ENCODE data around the gene ERVV-1. TPM values are rescaled to one million over a fixed set of nuclear protein-coding genes. Genes with fewer than 3 reads are reported as not detected.

Gene ERVV-1
- total RNA-seq, 1 donor from 2014 or later: not detected

- no peak for DNase-seq (ENCODE audit: low read depth)
- no peak overlapping the region for H3K4me3 ChIP-seq (ENCODE audit: low read depth, low read length)
- no peak for TF ChIP-seq CTCF (conservative IDR thresholded peaks at IDR 0.05; ENCODE audit: low read depth, low read length)
Observed at GRCh38 chr19:53004242-53004641, 9.5 kb upstream of the ERVV-1 start.

GRCh38 chr19:53007200-53007599 is 6.5 kb upstream of the ERVV-1 start:
- no peak for TF ChIP-seq CTCF (conservative IDR thresholded peaks at IDR 0.05; ENCODE audit: low read depth, low read length)
- no peak overlapping the region for H3K4me3 ChIP-seq (ENCODE audit: low read depth, low read length)
- DNase-seq (ENCODE audit: low read depth): no peak

GRCh38 chr19:53007606-53008005 is 6.1 kb upstream of the ERVV-1 start:
- no peak overlapping the region for H3K4me3 ChIP-seq (ENCODE audit: low read depth, low read length)
- TF ChIP-seq CTCF (conservative IDR thresholded peaks at IDR 0.05; ENCODE audit: low read depth, low read length): no peak
- DNase-seq (ENCODE audit: low read depth): no peak

- DNase-seq (ENCODE audit: low read depth): no peak
- H3K4me3 ChIP-seq (ENCODE audit: low read depth, low read length): no peak overlapping the region
- TF ChIP-seq CTCF (conservative IDR thresholded peaks at IDR 0.05; ENCODE audit: low read depth, low read length): no peak
Observed at GRCh38 chr19:53008061-53008778, 5.5 kb upstream of the ERVV-1 start.

- TF ChIP-seq CTCF (conservative IDR thresholded peaks at IDR 0.05; ENCODE audit: low read depth, low read length): no peak
- no peak for DNase-seq (ENCODE audit: low read depth)
- no peak overlapping the region for H3K4me3 ChIP-seq (ENCODE audit: low read depth, low read length)
Observed at GRCh38 chr19:53010494-53010893, 3.2 kb upstream of the ERVV-1 start.

- no peak overlapping the region for H3K4me3 ChIP-seq (ENCODE audit: low read depth, low read length)
- no peak for DNase-seq (ENCODE audit: low read depth)
- no peak for TF ChIP-seq CTCF (conservative IDR thresholded peaks at IDR 0.05; ENCODE audit: low read depth, low read length)
Observed at GRCh38 chr19:53012006-53012405, 1.7 kb upstream of the ERVV-1 start.

GRCh38 chr19:53015159-53015558 is 1.4 kb downstream of the ERVV-1 start:
- no peak for DNase-seq (ENCODE audit: low read depth)
- H3K4me3 ChIP-seq (ENCODE audit: low read depth, low read length): no peak overlapping the region
- TF ChIP-seq CTCF (conservative IDR thresholded peaks at IDR 0.05; ENCODE audit: low read depth, low read length): no peak

Measured in epithelial cell of proximal tubule (primary cell).